Type B pancreatic cell (in vitro differentiated cells): ENCODE measurements around the gene C19orf81. TPM values are rescaled to one million over a fixed set of nuclear protein-coding genes. Genes with fewer than 3 reads are reported as not detected.
A peak's percentile ranks its signal among the peaks of the same experiment; 100 is the strongest.

Source experiments
- DNase-seq: peaks from one replicate; pipeline ENCODE4 v3.0.0; 2021; ENCODE audit warnings: mixed read lengths; ENCODE audit not compliant: unreplicated experiment; ENCODE audit errors: extremely low spot score
- H3K27ac Mint-ChIP-seq: 2 replicates; pipeline ENCODE4 v1.8.0; 2021; ENCODE audit warnings: mild to moderate bottlenecking, mixed read lengths
- H3K27me3 Mint-ChIP-seq: 2 replicates; pipeline ENCODE4 v1.8.0; 2021; ENCODE audit warnings: mixed read lengths
- H3K36me3 Mint-ChIP-seq: 2 replicates; pipeline ENCODE4 v1.8.0; 2021; ENCODE audit warnings: mixed read lengths
- H3K4me1 Mint-ChIP-seq: one replicate; pipeline ENCODE4 v1.8.0; 2021; ENCODE audit warnings: mixed read lengths; ENCODE audit not compliant: unreplicated experiment
- H3K4me3 Mint-ChIP-seq: 2 replicates; pipeline ENCODE4 v1.8.0; 2021; ENCODE audit warnings: mild to moderate bottlenecking, mixed read lengths
- H3K9me3 Mint-ChIP-seq: 2 replicates; pipeline ENCODE4 v1.8.0; 2021; ENCODE audit warnings: mixed read lengths
- total RNA-seq: library from RNA; stranded (reverse); gene quantifications from 2 replicates; pipeline ENCODE4 v1.2.1, GENCODE V29; 2021; ENCODE audit warnings: low replicate concordance
- TF ChIP-seq, protein P1 (sequence below): fragments of 200-600 bp; sonication (generic); conservative IDR thresholded peaks from 2 replicates; pipeline ENCODE4 v1.5.0; 2021; ENCODE audit warnings: antibody characterized with exemption, mild to moderate bottlenecking

C19orf81 gene
- total RNA-seq, 1 donor from 2014 or later, result 3.7 TPM

DNA sequence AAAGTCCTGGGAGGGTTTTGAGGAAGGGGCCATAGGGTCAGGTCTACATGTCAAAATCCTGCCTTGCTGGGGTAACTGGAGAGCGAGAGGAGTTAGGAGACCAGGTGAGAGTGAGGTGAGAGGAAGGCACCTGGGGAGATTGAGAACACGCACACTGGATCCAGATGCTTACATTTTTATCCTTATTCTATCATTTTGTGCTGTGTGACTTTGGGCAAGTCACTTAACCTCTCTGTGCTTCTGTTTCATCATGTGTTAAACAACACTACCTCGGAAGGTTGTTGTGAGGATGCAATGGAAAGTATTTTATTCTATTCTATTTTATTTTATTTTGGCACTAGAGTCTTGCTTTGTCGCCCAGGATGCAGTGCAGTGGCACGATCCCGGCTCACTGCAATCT is 3.5 kb downstream of the C19orf81 start:
- TF ChIP-seq, protein P1, sequence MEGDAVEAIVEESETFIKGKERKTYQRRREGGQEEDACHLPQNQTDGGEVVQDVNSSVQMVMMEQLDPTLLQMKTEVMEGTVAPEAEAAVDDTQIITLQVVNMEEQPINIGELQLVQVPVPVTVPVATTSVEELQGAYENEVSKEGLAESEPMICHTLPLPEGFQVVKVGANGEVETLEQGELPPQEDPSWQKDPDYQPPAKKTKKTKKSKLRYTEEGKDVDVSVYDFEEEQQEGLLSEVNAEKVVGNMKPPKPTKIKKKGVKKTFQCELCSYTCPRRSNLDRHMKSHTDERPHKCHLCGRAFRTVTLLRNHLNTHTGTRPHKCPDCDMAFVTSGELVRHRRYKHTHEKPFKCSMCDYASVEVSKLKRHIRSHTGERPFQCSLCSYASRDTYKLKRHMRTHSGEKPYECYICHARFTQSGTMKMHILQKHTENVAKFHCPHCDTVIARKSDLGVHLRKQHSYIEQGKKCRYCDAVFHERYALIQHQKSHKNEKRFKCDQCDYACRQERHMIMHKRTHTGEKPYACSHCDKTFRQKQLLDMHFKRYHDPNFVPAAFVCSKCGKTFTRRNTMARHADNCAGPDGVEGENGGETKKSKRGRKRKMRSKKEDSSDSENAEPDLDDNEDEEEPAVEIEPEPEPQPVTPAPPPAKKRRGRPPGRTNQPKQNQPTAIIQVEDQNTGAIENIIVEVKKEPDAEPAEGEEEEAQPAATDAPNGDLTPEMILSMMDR, result no peak
- H3K4me3 Mint-ChIP-seq, result no peak overlapping the region
- H3K27me3 Mint-ChIP-seq, result peaks cover 63% of the 10 kb centered on the region
- no peak for DNase-seq
- H3K9me3 Mint-ChIP-seq, result peaks cover 4% of the 10 kb centered on the region
- H3K27ac Mint-ChIP-seq, result no peak overlapping the region
- H3K4me1 Mint-ChIP-seq, result peaks cover 2% of the 10 kb centered on the region
- H3K36me3 Mint-ChIP-seq, result no peaks in the 10 kb centered on the region

DNA sequence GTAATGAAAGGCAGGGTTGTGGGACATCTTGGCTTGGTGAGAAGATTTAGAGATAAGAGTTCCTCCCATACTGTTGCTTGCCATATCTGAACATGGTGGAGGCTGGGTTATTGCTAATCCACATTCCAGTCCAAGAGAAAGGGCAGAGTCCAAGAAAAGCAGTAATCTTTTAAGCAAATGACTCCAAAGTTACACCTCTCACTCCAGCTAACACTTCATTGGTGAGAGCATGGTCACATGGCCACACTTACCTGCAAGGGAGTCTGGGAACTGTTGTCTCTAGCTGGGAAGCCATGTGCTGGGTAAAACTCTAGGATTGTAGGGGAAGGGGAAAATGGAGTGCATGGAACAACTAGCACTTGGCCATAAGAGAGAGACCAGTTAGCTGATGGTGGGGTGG is 5.6 kb downstream of the C19orf81 start:
- Mint-ChIP-seq H3K36me3 (no peaks in the 10 kb centered on the region), H3K4me1 (peaks cover 9% of the 10 kb centered on the region), H3K4me3 (peak overlapping the region; percentile 12), H3K27ac (no peak overlapping the region), H3K27me3 (peaks cover 68% of the 10 kb centered on the region), H3K9me3 (peaks cover 4% of the 10 kb centered on the region)
- TF ChIP-seq, protein P1, result no peak
- no peak for DNase-seq

DNA sequence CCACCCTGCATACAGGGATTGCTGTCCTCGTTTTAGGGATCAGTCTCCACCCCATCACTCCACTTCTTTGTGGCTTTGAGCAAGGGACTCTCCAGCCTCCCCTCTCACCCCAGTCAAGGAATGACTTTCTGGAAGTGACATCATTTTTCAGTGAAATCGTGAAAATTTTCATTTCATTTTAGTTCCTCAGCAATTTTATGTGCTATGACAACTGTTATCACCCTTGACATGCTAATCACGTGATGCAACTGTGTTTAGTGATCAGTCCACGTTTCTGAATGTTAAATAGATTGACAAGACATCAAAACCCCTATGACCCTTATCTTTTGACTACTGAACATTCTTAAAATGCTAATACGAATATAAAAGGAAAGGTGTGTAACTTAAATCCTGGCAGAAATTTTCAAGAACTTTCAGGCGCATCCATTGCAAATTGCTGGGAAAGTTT is 8.0 kb downstream of the C19orf81 start:
- H3K27me3 Mint-ChIP-seq, result peaks cover 79% of the 10 kb centered on the region
- no peak for DNase-seq
- peaks cover 4% of the 10 kb centered on the region for H3K9me3 Mint-ChIP-seq
- TF ChIP-seq, protein P1, result no peak
- peaks cover 9% of the 10 kb centered on the region for H3K4me1 Mint-ChIP-seq
- peak overlapping the region; percentile 98 for H3K4me3 Mint-ChIP-seq
- peak overlapping the region; percentile 96 for H3K27ac Mint-ChIP-seq
- no peaks in the 10 kb centered on the region for H3K36me3 Mint-ChIP-seq

- peak; percentile 92 for DNase-seq
- no peaks in the 10 kb centered on the region for H3K36me3 Mint-ChIP-seq
- peaks cover 4% of the 10 kb centered on the region for H3K9me3 Mint-ChIP-seq
- TF ChIP-seq, protein P1, result no peak
- peak overlapping the region; percentile 96 for H3K27ac Mint-ChIP-seq
- H3K27me3 Mint-ChIP-seq, result peaks cover 80% of the 10 kb centered on the region
- H3K4me3 Mint-ChIP-seq, result peak overlapping the region; percentile 98
- H3K4me1 Mint-ChIP-seq, result peaks cover 9% of the 10 kb centered on the region
Measured at GRCh38 chr19:50657712-50658440, 8.6 kb downstream of the C19orf81 start.

DNA sequence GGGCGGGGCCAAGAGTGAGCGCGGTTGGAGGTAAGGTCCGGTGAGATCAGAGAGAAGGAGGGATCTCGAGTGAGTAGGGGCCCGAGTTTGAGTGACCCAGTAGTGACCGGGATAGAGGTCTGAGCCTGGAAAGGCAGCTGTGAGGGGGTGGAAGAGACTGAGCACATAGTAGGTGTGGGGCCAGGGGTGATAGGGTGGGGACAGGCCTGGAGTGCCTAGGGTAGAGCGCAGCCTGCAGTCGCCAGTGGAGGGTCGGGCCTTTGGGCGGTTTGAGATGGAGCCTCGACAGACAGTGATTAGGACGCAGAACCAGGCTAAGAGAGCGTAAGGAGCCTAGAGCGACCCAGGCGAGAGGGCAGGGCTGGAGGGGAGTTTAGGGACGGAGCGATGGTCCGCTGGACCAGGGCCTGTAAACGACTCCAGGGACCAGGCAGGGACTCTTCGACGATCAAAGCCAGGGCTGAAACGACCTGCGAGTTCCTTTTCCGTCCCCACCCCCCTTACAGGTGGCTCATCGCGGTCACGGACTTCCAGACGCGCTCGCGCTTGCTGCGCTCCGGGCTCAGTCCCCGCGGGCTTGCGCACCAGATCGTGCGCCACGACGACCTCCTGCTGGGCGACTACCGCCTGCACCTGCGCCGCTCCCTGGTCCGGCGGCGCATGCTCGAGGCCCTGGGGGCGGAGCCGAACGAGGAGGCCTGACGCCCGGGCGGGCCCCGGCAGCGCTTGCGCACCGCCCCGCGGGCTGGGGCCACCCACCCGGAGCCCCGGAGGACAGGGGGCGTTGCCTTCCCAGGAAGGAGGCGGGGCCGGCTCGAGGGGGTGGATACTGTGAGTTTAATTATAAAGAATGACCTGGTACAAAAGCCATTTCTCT is 9.4 kb downstream of the C19orf81 start:
- Mint-ChIP-seq H3K4me1 (peaks cover 9% of the 10 kb centered on the region), H3K36me3 (no peaks in the 10 kb centered on the region), H3K27me3 (peaks cover 82% of the 10 kb centered on the region), H3K4me3 (peak overlapping the region; percentile 98), H3K9me3 (peaks cover 4% of the 10 kb centered on the region), H3K27ac (peak overlapping the region; percentile 96)
- TF ChIP-seq, protein P1, result no peak
- DNase-seq, result peak; percentile 87
